Measurements from ENCODE around the gene WDR76. TPM values are rescaled to one million over a fixed set of nuclear protein-coding genes. Genes with fewer than 3 reads are reported as not detected.
A peak's percentile ranks its signal among the peaks of the same experiment; 100 is the strongest.

The WDR76 gene
- total and polyA plus RNA-seq, 8 donors = 0.72 to 3.3 (median 2.5) TPM

DNA sequence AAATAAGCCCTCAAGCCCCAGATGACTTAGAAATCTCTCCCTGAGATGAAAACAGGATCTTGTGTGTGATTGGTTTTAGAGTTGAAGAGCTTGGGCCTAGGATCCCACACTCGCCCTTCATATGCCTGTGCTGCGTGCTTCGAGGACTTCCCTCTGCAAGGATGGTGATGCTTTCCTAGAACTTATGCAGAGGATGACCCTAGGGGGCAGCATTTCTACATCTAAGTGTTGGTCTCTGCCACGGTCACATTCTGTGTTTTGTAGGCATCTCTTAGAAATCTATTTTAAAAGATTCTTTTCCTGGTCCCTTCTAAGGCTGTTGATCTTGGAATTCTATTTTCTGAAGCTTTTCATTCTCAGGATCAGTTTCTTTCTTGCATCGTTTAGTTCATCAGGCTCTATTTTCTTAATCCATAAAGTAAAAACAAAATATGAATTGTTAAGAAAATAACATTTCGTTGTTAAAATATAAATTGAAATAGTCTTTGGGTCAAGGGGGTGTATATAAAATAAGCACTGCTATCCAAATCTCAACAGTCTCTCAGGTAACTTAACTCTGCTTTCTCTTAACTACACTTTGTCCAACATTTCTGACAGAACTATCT, 45.7 kb downstream of the WDR76 start:
- H3K27me3 ChIP-seq = no peaks in the 10 kb centered on the region
- intact Hi-C loops (cut with DNase I) = no loop called here
- WGBS, 2 donors = 58 to 60% methylated on average over 6 of the region's 6 CpGs
- no peak overlapping the region for H3K27ac ChIP-seq
- FAIRE-seq (no peak), ATAC-seq (peak; percentile 64 to 91 (median 80)), DNase-seq (peak in 3 of 6 donors; percentile 25 to 53 (median 53))
- H3K4me3 ChIP-seq = no peak overlapping the region
- no peaks in the 10 kb centered on the region for H3K4me1 ChIP-seq
- no peaks in the 10 kb centered on the region for H3K9me3 ChIP-seq
- H3K36me3 ChIP-seq = no peaks in the 10 kb centered on the region
- TF ChIP-seq, protein P1, sequence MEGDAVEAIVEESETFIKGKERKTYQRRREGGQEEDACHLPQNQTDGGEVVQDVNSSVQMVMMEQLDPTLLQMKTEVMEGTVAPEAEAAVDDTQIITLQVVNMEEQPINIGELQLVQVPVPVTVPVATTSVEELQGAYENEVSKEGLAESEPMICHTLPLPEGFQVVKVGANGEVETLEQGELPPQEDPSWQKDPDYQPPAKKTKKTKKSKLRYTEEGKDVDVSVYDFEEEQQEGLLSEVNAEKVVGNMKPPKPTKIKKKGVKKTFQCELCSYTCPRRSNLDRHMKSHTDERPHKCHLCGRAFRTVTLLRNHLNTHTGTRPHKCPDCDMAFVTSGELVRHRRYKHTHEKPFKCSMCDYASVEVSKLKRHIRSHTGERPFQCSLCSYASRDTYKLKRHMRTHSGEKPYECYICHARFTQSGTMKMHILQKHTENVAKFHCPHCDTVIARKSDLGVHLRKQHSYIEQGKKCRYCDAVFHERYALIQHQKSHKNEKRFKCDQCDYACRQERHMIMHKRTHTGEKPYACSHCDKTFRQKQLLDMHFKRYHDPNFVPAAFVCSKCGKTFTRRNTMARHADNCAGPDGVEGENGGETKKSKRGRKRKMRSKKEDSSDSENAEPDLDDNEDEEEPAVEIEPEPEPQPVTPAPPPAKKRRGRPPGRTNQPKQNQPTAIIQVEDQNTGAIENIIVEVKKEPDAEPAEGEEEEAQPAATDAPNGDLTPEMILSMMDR (IDR thresholded peaks at IDR 0.05) = peak in 2 of 4 donors; percentile 25 to 34

DNA sequence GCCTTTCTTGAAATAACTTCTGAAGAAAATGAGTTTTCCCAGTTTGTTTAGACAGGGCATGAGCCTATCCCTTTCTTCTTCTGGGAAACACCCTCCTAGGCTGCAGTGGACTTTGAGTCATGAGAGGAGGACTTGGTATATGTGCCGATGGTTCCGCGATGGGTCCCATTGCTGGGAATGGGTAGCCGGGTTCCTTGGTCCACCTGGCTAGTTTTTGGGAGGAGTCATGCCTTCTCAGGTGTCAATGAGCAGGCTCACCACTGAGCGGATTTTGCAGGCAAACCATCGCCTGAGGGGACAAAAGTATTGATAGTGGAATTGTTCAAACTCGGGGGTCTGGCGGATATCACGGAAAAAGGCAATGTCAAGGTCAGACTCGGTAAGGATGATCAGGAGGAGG, 46.8 kb downstream of the WDR76 start:
- Histone ChIP-seq H3K27ac (no peak overlapping the region), H3K4me3 (no peak overlapping the region), H3K9me3 (no peaks in the 10 kb centered on the region), H3K36me3 (no peaks in the 10 kb centered on the region), H3K4me1 (no peaks in the 10 kb centered on the region), H3K27me3 (no peaks in the 10 kb centered on the region)
- TF ChIP-seq, protein P1 (IDR thresholded peaks at IDR 0.05) = no peak
- intact Hi-C loops (cut with DNase I) = no loop called here
- no peak for DNase-seq
- ATAC-seq = no peak
- no peak for FAIRE-seq
- 84 to 89% methylated on average over 10 of the region's 10 CpGs for WGBS, 2 donors

DNA sequence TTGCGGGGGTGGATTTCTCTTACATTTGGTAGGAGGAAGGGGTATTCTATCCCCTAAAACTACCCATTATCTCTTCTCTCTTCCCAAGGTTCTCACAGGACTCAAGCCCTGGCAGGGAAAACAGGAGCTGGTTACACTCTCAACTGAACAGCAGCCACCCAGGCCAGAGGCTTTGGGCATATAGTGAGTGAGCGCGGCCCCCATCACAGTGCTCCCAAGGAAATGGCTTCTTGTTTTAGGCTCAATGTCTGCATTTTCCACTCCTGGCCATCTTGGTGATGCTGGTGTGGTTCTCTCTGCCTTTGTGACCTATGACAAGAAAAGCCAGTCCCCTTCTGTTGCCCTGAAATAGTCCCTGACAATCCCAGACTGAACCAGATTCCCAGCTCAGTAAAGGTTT, 50.1 kb downstream of the WDR76 start:
- Histone ChIP-seq H3K27ac (no peak overlapping the region), H3K9me3 (no peaks in the 10 kb centered on the region), H3K36me3 (no peaks in the 10 kb centered on the region), H3K27me3 (no peaks in the 10 kb centered on the region), H3K4me1 (no peaks in the 10 kb centered on the region), H3K4me3 (no peak overlapping the region)
- ATAC-seq = no peak
- TF ChIP-seq, protein P1 (IDR thresholded peaks at IDR 0.05) = no peak
- WGBS, 2 donors = 99 to 100% methylated on average over 3 of the region's 3 CpGs
- no peak for DNase-seq
- no peak for FAIRE-seq
- intact Hi-C loops (cut with DNase I) = no loop called here

DNA sequence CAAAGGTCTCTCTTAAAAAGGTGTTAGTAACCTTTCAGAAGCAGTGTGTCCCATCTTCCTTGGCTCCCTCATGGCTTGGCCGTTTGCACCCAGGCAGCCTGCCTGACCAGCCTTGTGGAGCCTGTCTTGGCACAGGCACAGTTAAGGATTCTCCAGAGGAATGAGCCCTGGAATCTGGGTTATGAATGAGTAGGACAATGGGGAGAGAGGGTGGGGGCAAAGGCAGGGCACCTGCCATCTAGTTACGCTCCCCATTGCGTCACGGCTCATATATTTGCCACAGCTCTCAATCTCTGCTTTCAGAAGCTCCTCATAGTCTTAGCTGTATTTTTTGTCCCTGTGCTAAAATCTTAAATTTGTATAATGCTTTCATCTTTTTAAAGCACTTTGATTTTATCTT, 50.6 kb downstream of the WDR76 start:
- no peaks in the 10 kb centered on the region for H3K9me3 ChIP-seq
- H3K4me3 ChIP-seq = no peak overlapping the region
- H3K27ac ChIP-seq = no peak overlapping the region
- 82 to 85% methylated on average over 4 of the region's 4 CpGs for WGBS, 2 donors
- FAIRE-seq (no peak), ATAC-seq (no peak), DNase-seq (no peak)
- H3K4me1 ChIP-seq = no peaks in the 10 kb centered on the region
- no peaks in the 10 kb centered on the region for H3K36me3 ChIP-seq
- TF ChIP-seq, protein P1 (IDR thresholded peaks at IDR 0.05) = no peak
- intact Hi-C loops (cut with DNase I) = no loop called here
- H3K27me3 ChIP-seq = no peaks in the 10 kb centered on the region

DNA sequence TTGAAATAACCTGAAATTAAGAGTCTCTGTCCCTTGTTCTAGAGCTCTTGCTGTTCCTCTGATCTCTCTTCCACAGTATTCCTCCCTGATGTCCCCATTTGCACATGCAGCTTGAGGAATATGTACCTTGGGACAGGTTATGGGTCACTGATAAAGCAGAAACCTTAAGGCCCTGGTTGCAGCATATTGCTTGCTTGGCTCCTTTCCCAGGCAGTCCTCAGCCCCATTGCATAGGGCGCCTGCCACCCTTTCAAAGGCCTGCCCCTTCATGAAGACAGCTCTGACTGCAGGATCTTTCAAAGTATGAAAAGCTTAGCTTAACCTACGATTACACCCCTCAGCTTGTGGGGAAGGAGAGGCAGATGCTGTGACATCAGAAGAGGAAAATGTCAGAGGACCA, 51.6 kb downstream of the WDR76 start:
- TF ChIP-seq, protein P1 (IDR thresholded peaks at IDR 0.05) = no peak
- DNase-seq (no peak), ATAC-seq (no peak), FAIRE-seq (no peak)
- H3K9me3 ChIP-seq = no peaks in the 10 kb centered on the region
- no peaks in the 10 kb centered on the region for H3K36me3 ChIP-seq
- WGBS, 2 donors = 88 to 92% methylated on average over 2 of the region's 2 CpGs
- no peaks in the 10 kb centered on the region for H3K27me3 ChIP-seq
- H3K27ac ChIP-seq = no peak overlapping the region
- intact Hi-C loops (cut with DNase I) = no loop called here
- no peaks in the 10 kb centered on the region for H3K4me1 ChIP-seq
- H3K4me3 ChIP-seq = no peak overlapping the region
